ENCODE results near the gene UBR2.

- TF ChIP-seq FOXM1 (IDR thresholded peaks at IDR 0.05; ENCODE audit: borderline replicate concordance, low read depth), result 0 out of 2 replicates have a peak, but pooled peaks have one; percentile 46
- TF ChIP-seq TCF12 (IDR thresholded peaks at IDR 0.05; ENCODE audit: low read depth), result peak; percentile 51
- TF ChIP-seq, protein P1, sequence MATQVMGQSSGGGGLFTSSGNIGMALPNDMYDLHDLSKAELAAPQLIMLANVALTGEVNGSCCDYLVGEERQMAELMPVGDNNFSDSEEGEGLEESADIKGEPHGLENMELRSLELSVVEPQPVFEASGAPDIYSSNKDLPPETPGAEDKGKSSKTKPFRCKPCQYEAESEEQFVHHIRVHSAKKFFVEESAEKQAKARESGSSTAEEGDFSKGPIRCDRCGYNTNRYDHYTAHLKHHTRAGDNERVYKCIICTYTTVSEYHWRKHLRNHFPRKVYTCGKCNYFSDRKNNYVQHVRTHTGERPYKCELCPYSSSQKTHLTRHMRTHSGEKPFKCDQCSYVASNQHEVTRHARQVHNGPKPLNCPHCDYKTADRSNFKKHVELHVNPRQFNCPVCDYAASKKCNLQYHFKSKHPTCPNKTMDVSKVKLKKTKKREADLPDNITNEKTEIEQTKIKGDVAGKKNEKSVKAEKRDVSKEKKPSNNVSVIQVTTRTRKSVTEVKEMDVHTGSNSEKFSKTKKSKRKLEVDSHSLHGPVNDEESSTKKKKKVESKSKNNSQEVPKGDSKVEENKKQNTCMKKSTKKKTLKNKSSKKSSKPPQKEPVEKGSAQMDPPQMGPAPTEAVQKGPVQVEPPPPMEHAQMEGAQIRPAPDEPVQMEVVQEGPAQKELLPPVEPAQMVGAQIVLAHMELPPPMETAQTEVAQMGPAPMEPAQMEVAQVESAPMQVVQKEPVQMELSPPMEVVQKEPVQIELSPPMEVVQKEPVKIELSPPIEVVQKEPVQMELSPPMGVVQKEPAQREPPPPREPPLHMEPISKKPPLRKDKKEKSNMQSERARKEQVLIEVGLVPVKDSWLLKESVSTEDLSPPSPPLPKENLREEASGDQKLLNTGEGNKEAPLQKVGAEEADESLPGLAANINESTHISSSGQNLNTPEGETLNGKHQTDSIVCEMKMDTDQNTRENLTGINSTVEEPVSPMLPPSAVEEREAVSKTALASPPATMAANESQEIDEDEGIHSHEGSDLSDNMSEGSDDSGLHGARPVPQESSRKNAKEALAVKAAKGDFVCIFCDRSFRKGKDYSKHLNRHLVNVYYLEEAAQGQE (IDR thresholded peaks at IDR 0.05; ENCODE audit: low read depth), result no peak
- TF ChIP-seq YY1 (IDR thresholded peaks at IDR 0.05; ENCODE audit: low read depth), result peak; percentile 64
- no peak; the same call in 1 of the 2 replicates for TF ChIP-seq MAX (IDR thresholded peaks at IDR 0.05)
- TF ChIP-seq EP300 (IDR thresholded peaks at IDR 0.05; ENCODE audit: borderline replicate concordance), result 0 out of 2 replicates have a peak, but pooled peaks have one; percentile 19
- no peak for TF ChIP-seq RAD21 (IDR thresholded peaks at IDR 0.05; ENCODE audit: low read depth)
Measured at GRCh38 chr6:42692137-42692911, 128.5 kb downstream of the UBR2 start.
